AG10803 (cell line): ENCODE results near the gene CHD8.

Experiments used
- DNase-seq: peaks from one replicate; pipeline ENCODE4 v3.0.0; 2010; ENCODE audit warnings: low read depth
- H3K4me3 ChIP-seq: 2 replicates; pipeline ENCODE4 v1.5.1; 2011; ENCODE audit warnings: mild to moderate bottlenecking, low read length, control low read depth
- CTCF ChIP-seq: conservative IDR thresholded peaks from 2 replicates; pipeline ENCODE4 v1.5.1; 2011; ENCODE audit warnings: mild to moderate bottlenecking, low read length, control low read depth, inconsistent platforms

The CHD8 gene

DNA sequence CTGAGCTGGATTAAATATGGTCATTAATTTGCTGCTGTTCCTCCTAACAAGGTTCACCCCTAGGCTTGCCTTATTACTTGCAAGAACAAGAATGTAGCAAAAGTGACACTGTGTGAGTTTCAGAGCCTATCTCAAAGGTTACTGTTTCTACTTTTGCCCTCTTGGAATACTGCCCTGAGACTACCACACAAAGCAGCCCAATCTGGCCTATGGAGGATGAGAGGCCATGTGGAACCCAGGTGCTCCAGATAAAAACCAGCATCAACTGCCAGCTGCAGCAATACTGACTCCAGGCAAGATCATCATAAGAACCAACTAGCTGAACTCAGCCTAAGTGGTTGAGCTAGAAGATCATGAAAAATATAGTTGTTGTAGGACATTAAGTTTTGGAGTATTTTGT, 49.7 kb downstream of the CHD8 start:
- H3K4me3 ChIP-seq, result no peak overlapping the region
- no peak for DNase-seq
- TF ChIP-seq CTCF, result no peak

DNA sequence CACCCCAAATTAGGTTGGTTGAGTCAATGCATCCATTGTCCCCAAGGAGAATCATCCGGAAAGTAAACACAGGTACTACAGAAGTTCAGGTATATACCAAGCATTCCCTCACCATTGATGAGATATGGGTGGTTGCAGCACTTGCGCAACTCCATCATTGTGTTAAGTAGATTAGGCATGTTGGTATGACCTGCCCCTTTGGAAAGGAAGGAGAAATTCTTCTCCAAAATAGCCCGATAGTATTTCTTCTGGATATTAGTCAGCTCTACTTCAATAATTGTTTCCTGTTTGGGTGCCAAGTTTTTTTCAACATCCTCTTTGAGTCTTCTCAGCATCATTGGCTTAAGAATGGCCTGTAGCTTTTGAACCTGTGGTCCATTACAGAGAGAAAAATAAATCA, 50.8 kb downstream of the CHD8 start:
- no peak for TF ChIP-seq CTCF
- peak; percentile 3 for DNase-seq

DNA sequence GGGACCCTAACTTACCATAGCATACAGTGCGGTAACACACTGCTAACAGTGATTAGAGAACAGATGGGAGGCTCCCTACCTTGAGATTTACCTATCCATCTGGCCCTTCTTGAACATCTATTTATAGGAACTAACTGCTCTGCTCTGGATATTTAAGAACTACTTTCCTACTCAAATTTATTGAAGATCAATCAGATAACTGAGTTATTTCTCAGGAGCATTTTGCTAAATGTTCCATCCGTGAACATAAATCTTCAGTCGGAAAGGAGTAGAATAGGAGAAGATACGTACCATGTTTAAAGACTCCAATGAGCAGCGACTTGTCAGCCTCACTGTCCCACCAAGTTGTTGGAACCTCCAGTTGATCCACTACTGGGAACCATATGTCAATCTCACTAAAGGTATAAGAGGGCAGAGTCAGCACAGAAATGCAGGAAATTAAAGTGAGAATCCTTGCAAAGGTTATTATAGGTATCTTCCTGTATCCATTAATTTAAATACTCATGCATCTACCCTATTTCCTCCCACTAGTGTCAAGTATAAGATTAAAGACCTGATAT, 56.5 kb downstream of the CHD8 start:
- no peak overlapping the region for H3K4me3 ChIP-seq
- no peak for DNase-seq
- TF ChIP-seq CTCF, result no peak

More for the DNA sequence above, 50.8 kb downstream of the CHD8 start:
- no peak overlapping the region for H3K4me3 ChIP-seq

DNA sequence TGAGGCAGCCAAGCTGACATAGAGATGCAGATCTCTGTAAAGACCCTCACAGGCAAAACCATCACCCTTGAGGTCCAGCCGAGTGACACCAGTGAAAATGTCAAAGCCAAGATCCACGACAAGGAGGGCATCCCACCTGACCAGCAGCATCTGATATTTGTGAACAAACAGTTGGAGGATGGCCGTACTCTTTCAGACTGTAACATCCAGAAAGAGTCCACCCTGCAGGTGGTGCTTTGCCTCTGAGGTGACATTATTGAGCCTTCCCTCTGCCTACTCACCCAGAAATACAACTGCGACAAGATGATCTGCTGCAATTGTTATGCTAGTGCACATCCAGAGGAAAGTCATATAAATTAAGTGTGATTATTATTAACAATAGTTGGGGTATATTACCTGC, 57.0 kb downstream of the CHD8 start:
- no peak for TF ChIP-seq CTCF
- no peak overlapping the region for H3K4me3 ChIP-seq
- no peak for DNase-seq

DNA sequence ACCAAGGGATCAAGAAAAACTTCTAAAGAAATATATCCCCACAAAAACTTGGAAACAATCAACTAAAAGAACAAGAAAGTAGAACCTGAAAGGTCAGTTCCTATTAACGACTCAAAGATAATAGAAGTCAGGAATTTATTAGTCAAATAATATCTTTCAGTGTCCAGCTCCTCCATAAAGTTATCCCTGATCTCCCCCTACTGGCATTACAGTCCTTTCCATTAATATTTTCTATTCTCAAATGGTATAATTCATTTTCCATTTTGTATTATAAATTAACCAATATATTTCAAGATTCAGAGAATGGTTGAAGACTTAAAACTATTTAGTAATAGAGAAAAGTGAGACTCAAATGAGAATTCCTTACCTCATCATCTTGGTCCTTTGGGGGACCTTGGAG, 60.5 kb downstream of the CHD8 start:
- TF ChIP-seq CTCF, result no peak
- no peak overlapping the region for H3K4me3 ChIP-seq
- DNase-seq, result no peak

DNA sequence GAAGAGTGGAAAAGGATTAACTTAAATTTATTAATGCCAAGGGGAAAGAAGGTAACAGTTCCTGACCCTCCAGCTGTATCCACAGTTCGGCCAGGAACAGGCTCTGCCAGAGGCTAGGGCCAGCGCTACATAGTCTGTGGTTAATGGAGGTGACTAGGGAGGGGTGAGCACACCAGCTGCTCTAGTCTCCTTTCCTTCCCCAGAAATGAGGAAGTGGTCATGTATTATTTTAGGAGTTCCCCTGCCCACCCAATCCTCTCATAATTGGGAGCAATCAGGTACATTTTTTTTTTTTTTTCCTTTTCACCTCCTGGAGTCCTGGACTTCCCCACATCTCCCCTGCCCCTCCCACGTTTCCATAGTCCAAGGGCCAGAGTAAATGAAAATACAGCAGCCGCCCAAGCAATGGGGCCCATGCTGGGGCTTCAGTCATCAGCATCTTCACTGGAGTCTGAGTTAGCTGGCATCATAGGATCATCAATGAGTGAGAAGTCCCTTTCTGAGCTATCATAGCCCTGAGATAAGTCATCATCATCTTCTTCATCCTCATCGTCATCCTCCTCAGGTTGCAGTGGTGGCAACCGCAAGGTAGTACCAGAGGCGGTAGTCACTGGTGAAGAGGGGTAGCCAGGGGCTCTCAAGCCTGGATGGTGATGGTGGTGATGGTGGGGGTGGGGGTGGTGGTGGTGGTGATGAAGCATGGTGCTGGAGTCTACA, 70.6 kb downstream of the CHD8 start:
- no peak for DNase-seq
- TF ChIP-seq CTCF, result no peak
- H3K4me3 ChIP-seq, result no peak overlapping the region

GRCh38 chr14:21384494-21384851, 71.5 kb downstream of the CHD8 start:
- DNase-seq, result no peak
- peak overlapping the region; percentile 99 for H3K4me3 ChIP-seq
- TF ChIP-seq CTCF, result no peak
